Right lobe of liver (tissue), 6 donors: Measurements from ENCODE around the gene YDJC. TPM values are rescaled to one million over a fixed set of nuclear protein-coding genes. Genes with fewer than 3 reads are reported as not detected.
"Not testable (repeated sequence)": the region's sequence is repeated elsewhere in the genome, so short reads cannot be mapped to it uniquely, and the experiment has no call there.

Source experiments
- ATAC-seq, 4 donors: fragments of 200-7000 bp; cut with Tn5 transposase; one replicate each; pipeline ENCODE4 v1.9.1; 2020; ENCODE audit warnings: mild to moderate bottlenecking in 4 of 4, moderate library complexity in 4 of 4
- DNase-seq, 3 donors: peaks; one replicate each; pipeline ENCODE4 v3.0.0-alpha.2; 2020
- H3K27ac ChIP-seq, 3 donors: fragments of 200-600 bp; one replicate each; pipeline ENCODE4 v1.8.0; 2022
- H3K27me3 ChIP-seq, 2 donors: fragments of 200-600 bp; one replicate each; pipeline ENCODE4 v1.8.0; 2022
- H3K36me3 ChIP-seq, 4 donors: fragments of 200-600 bp; sonication (generic) in 1 of 4; one replicate each; pipeline versions ENCODE4 v1.5.1 to v1.8.0; 2017 to 2022; ENCODE audit warnings: control low read depth in 1 of 4
- H3K4me1 ChIP-seq, 4 donors: fragments of 200-600 bp; sonication (generic) in 1 of 4; one replicate each; pipeline versions ENCODE4 v1.5.1 to v1.8.0; 2017 to 2022; ENCODE audit warnings: control low read depth in 1 of 4
- H3K4me3 ChIP-seq, 3 donors: fragments of 200-600 bp; one replicate each; pipeline ENCODE4 v1.8.0; 2022
- H3K9me3 ChIP-seq, 4 donors: fragments of 200-600 bp; sonication (generic) in 1 of 4; one replicate each; pipeline versions ENCODE4 v1.5.1 to v1.8.0; 2017 to 2022; ENCODE audit warnings: control low read depth in 1 of 4
- POLR2A ChIP-seq: fragments of 450-650 bp; IDR thresholded peaks from one replicate; pipeline ENCODE4 v1.6.1; 2017; ENCODE audit warnings: antibody characterized with exemption, mild to moderate bottlenecking
- WGBS: methylation state at CpG from one replicate; pipeline ENCODE4 v1.1.6; 2018; ENCODE audit warnings: low coverage, low lambda C conversion rate; ENCODE audit not compliant: insufficient coverage; ENCODE audit errors: missing lambda C conversion rate; 5-methylcytosine and 5-hydroxymethylcytosine counted together
- intact Hi-C, 2 donors: fragments of 100-400 bp; cut with DNase I; formaldehyde crosslinking; loops; one replicate each; pipeline versions ENCODE4 v1.11.2 to v1.14.1; 2022
- long read RNA-seq: library from polyadenylated mRNA; unstranded; transcript quantifications from one replicate; pipeline ENCODE4 v2.0.0, GENCODE V29; 2019
- total RNA-seq, 6 experiments: library from RNA; depleted of rRNA in 2 of 6; stranded (reverse); fragments of >200 nt in 2 of 6; fragmentation: NEBNext Ultra II Directional in 3 of 6; extraction: Animal tissue kit (Norgen Biotek cat#: 25700) in 3 of 6; gene quantifications; one replicate each; pipeline versions ENCODE4 v1.1.0 to v1.2.4, GENCODE V29; 2016 to 2023
- TF ChIP-seq, protein P1 (sequence below), 4 donors: fragments of 200-600 bp in 3 of 4; fragments of 450-650 bp in 1 of 4; IDR thresholded peaks; one replicate each; pipeline versions ENCODE4 v1.5.1 to v1.8.0; 2016 to 2022; ENCODE audit warnings: antibody characterized with exemption in 4 of 4, mild to moderate bottlenecking in 2 of 4
- donor health status: DM: no; HTN: yes; CAD: no.
- donor health status: DM: no; HTN: no; CAD: no.
- donor health status: DM: no; HTN: no; CAD: no.
- donor health status: DM: no; HTN: yes; CAD: no.
- donor health status: DM: no; HTN: yes; CAD: no.

YDJC gene, protein sequence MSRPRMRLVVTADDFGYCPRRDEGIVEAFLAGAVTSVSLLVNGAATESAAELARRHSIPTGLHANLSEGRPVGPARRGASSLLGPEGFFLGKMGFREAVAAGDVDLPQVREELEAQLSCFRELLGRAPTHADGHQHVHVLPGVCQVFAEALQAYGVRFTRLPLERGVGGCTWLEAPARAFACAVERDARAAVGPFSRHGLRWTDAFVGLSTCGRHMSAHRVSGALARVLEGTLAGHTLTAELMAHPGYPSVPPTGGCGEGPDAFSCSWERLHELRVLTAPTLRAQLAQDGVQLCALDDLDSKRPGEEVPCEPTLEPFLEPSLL
- total RNA-seq = 10 to 100 TPM in 2 of 6 experiments, 1 to 10 TPM in 4; 7.1 to 29.0 (median 7.8) TPM
- long read RNA-seq, partial matches to known transcripts = 1 of 2 reads
- long read RNA-seq, other reads (novel, unspliced or antisense) = 0 of 2 reads

DNA sequence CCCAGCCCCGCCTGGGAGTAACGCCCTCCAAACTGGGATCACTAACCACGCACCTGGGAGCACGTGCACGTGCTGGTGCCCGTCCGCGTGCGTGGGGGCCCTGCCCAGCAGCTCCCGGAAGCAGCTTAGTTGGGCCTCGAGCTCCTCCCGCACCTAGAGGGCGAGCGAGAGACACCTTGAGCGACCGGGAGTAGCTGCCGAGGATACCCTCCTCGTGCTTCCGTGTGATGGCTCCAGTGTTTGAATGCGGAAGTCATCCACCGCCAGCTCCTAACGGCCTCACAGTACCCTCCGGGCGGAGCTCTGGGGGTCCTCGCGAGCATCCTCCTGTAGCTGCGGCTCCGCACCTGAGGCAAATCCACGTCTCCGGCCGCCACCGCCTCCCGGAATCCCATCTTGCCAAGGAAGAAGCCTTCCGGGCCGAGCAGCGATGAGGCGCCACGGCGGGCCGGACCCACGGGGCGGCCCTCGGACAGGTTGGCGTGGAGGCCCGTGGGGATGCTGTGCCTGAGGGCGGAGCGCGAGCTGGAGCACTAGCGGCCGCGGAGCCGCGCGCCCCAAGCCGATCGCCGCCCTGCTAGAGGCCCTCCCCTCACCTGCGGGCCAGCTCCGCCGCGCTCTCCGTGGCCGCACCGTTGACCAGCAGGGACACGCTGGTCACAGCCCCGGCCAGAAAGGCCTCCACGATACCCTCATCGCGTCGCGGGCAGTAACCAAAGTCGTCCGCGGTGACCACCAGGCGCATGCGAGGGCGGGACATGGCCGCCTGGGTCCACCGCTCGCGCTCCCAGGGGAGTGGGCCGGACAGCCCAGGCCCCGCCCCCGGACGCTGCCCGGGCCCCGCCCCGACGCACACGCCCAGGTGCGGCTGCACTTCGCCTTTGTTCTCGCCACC is at the start of gene YDJC:
YDJC (minus strand) TSS at position 768 of the 895 bp plus-strand sequence; CDS start at position 760, 8 bp downstream.
- H3K36me3 ChIP-seq = no peaks in the 10 kb centered on the region
- peak; percentile 67 for TF ChIP-seq POLR2A
- TF ChIP-seq, protein P1, sequence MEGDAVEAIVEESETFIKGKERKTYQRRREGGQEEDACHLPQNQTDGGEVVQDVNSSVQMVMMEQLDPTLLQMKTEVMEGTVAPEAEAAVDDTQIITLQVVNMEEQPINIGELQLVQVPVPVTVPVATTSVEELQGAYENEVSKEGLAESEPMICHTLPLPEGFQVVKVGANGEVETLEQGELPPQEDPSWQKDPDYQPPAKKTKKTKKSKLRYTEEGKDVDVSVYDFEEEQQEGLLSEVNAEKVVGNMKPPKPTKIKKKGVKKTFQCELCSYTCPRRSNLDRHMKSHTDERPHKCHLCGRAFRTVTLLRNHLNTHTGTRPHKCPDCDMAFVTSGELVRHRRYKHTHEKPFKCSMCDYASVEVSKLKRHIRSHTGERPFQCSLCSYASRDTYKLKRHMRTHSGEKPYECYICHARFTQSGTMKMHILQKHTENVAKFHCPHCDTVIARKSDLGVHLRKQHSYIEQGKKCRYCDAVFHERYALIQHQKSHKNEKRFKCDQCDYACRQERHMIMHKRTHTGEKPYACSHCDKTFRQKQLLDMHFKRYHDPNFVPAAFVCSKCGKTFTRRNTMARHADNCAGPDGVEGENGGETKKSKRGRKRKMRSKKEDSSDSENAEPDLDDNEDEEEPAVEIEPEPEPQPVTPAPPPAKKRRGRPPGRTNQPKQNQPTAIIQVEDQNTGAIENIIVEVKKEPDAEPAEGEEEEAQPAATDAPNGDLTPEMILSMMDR (IDR thresholded peaks at IDR 0.05) = peak; percentile 41 to 65 (median 58)
- peak within 1 kb of the TSS in 2 of 3 donors; percentile 5 to 20 for H3K27ac ChIP-seq
- peak within 1 kb of the TSS; percentile 80 to 95 (median 82) for H3K4me3 ChIP-seq
- H3K27me3 ChIP-seq = no peaks in the 10 kb centered on the region
- DNase-seq = peak; percentile 95 to 96 (median 96)
- H3K4me1 ChIP-seq = peaks cover 0 to 6% (median 2%) of the 10 kb centered on the region in 4 donors
- 0% methylated on average over 2 of the region's 93 CpGs for WGBS
- no peaks in the 10 kb centered on the region for H3K9me3 ChIP-seq
- ATAC-seq = peak; percentile 93 to 98 (median 96)
- intact Hi-C loops = loop anchor here (5.0 kb wide), 2 partner anchors 47 to 52 kb away; no protein-coding TSS in a partner anchor

DNA sequence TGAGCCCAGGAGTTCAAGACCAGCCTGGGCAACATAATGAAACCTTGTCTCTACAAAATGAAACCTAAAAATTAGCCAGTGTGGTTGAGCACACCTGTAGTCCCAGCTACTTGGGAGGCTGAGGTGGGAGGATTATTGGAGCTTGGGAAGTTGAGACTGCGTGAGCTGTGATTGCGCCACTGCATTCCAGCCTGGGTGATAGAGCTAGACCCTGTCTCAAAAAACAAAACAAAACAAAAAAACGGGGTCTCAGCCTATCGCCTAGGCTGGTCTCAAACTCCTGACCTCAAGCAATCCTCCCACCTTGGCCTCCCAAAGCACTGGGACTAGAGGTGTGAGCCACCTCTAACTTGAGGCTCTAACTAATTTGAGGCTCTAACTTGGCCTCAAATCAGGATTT is 49.6 kb upstream of the YDJC start:
- WGBS = 63% methylated on average over 4 of the region's 4 CpGs
- intact Hi-C loops = no loop called here
- peaks cover 0 to 24% (median 0%) of the 10 kb centered on the region in 4 donors for H3K4me1 ChIP-seq
- H3K4me3 ChIP-seq = no peak overlapping the region
- no peak for ATAC-seq
- TF ChIP-seq, protein P1 (IDR thresholded peaks at IDR 0.05) = no peak
- no peak for TF ChIP-seq POLR2A
- no peak for DNase-seq
- peaks cover 0 to 27% (median 8%) of the 10 kb centered on the region in 4 donors for H3K36me3 ChIP-seq
- H3K27ac ChIP-seq = no peak overlapping the region
- H3K9me3 ChIP-seq = no peaks in the 10 kb centered on the region
- H3K27me3 ChIP-seq = no peaks in the 10 kb centered on the region

DNA sequence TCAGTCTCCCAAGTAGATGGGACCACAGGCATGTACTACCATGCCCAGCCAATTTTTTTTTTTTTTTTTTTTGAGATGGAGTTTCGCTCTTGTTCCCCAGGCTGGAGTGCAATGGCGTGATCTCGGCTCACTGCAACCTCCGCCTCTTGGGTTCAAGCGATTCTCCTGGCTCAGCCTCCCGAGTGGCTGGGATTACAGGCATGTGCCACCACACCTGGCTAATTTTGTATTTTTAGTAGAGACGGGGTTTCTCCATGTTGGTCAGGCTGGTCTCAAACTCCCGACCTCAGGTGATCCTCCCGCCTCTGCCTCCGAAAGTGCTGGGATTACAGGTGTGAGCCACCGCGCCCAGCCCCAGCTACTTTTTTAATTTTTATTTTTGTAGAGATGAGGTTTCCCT is 49.0 kb upstream of the YDJC start:
- peaks cover 0 to 27% (median 8%) of the 10 kb centered on the region in 4 donors for H3K36me3 ChIP-seq
- H3K4me1 ChIP-seq = peaks cover 0 to 30% (median 0%) of the 10 kb centered on the region in 4 donors
- DNase-seq, H3K4me3 ChIP-seq, intact Hi-C loops, ATAC-seq, H3K9me3 ChIP-seq, H3K27ac ChIP-seq, H3K27me3 ChIP-seq: not testable (repeated sequence)
- 98% methylated on average over 10 of the region's 12 CpGs for WGBS

DNA sequence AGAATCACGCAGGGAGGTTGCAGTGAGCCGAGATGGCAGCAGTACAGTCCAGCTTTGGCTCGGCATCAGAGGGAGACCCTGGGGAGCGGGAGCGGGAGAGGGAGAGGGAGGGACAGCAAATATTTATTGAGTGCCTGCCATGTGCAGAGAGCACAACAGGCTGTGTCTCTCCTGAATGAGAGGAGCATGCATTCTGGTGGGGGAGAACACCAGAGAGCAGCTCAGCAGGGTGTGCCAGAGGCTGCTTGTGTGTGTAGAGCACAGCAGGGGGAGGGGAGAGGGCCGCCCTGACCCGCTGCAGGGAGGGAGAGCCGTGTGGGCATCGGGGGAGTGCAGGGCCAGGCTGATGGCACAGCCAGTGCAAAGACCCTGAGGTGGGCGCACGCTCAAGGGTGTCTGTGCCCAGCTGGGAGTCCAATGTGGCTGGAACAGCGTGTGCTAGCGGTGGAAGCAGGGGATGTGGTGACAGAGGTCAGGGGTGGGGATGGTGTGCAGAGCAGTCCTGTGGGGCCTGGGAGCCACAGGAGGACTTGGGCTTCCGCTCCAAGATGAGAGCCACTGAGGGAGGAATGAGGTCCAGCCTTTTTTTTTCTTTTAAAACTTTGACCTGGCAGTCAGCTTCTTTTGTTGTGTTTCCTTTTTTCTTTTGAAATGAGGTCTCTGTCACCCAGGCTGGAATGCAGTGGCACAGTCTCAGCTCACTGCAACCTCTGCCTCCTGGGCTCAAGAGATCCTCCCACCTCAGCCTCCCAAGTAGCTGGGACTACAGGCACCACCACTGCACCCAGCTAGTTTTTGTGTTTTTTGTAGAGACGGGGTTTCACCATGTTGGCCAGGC is 48.0 kb upstream of the YDJC start:
- Histone ChIP-seq H3K27me3 (no peaks in the 10 kb centered on the region), H3K4me3 (no peak overlapping the region), H3K9me3 (no peaks in the 10 kb centered on the region), H3K27ac (peak overlapping the region in 1 of 3 donors; percentile 40), H3K36me3 (peaks cover 0 to 24% (median 8%) of the 10 kb centered on the region in 4 donors), H3K4me1 (peaks cover 0 to 33% (median 0%) of the 10 kb centered on the region in 4 donors)
- no peak for TF ChIP-seq POLR2A
- TF ChIP-seq, protein P1 (IDR thresholded peaks at IDR 0.05) = no peak
- DNase-seq (peak in 1 of 3 donors; percentile 79), ATAC-seq (peak; percentile 59 to 91 (median 89))
- WGBS = 20% methylated on average over 8 of the region's 15 CpGs
- intact Hi-C loops = no loop called here
